HCT116 (cell line): ENCODE measurements around the gene PPRC1. TPM values are rescaled to one million over a fixed set of nuclear protein-coding genes. Genes with fewer than 3 reads are reported as not detected.

Experiments used
- ATAC-seq: fragments of 200-7000 bp; cut with Tn5 transposase; 2 replicates; pipeline ENCODE4 v1.9.1; 2020; ENCODE audit warnings: mild to moderate bottlenecking, moderate library complexity
- BruUV-seq: library from RNA; stranded (reverse); fragments of 400-500 nt; replicated peaks from 2 replicates; lab custom pipeline; 2021; lab: Mats Ljungman, UMichigan
- CTCF ChIA-PET: fragments of 300-600 bp; sonication (Branson Sonifier 250); formaldehyde crosslinking; loops from one replicate; lab custom pipeline; 2021; ENCODE audit warnings: antibody characterized with exemption; lab: Charles Lee
- POLR2A ChIA-PET: fragments of 300-600, 350-600 bp; sonication (Branson Sonifier 250); formaldehyde crosslinking; loops from one replicate; lab custom pipeline; 2021; ENCODE audit warnings: antibody characterized with exemption; lab: Charles Lee
- RAD21 ChIA-PET, 2 experiments: fragments of 300-600 bp; sonication (Branson Sonifier 250); formaldehyde crosslinking; loops; one replicate each; lab custom pipeline; 2023; ENCODE audit warnings: low total read pairs in 2 of 2; ENCODE audit not compliant: uncharacterized antibody in 2 of 2, unreplicated experiment in 2 of 2, low non-redundant PET in 1 of 2; lab: Charles Lee
- DNase-seq: peaks from one replicate; pipeline ENCODE4 v3.0.0-alpha.2; 2010; ENCODE audit warnings: low read depth, low spot score
- H2AFZ ChIP-seq: fragments of 200-600 bp; shearing (Covaris generic), sonication (generic); 2 replicates; pipeline ENCODE4 v1.6.1; 2017; ENCODE audit warnings: low read depth, mixed run types, mixed read lengths, antibody characterized with exemption, low read length; ENCODE audit not compliant: poor library complexity, severe bottlenecking
- H3K27ac ChIP-seq: 2 replicates; pipeline ENCODE4 v1.5.1; 2012; ENCODE audit warnings: low read depth, low read length
- H3K27me3 ChIP-seq: fragments of 200-600 bp; sonication (generic); 2 replicates; pipeline ENCODE4 v1.6.1; 2016; ENCODE audit warnings: mixed run types, low read length, mixed read lengths; ENCODE audit not compliant: insufficient read depth
- H3K36me3 ChIP-seq, 2 experiments: fragments of 200-500 bp in 1 of 2; fragments of 200-600 bp in 1 of 2; sonication (Bioruptor generic) in 1 of 2; sonication (generic) in 1 of 2; 2 replicates each; pipeline versions ENCODE4 v1.5.1 to v1.6.1; 2014 to 2016; ENCODE audit warnings: low read length in 2 of 2, inconsistent platforms in 1 of 2, mixed read lengths in 1 of 2, mixed run types in 1 of 2; ENCODE audit not compliant: insufficient read depth in 2 of 2, control insufficient read depth in 1 of 2
- H3K4me1 ChIP-seq, 2 experiments: fragments of 200-600 bp in 1 of 2; sonication (generic) in 1 of 2; 2 replicates each; pipeline versions ENCODE4 v1.5.1 to v1.6.1; 2012 to 2017; ENCODE audit warnings: low read length in 2 of 2, inconsistent platforms in 1 of 2, mild to moderate bottlenecking in 1 of 2, mixed read lengths in 1 of 2, mixed run types in 1 of 2, moderate library complexity in 1 of 2; ENCODE audit not compliant: insufficient read depth in 2 of 2, control insufficient read depth in 1 of 2
- H3K4me2 ChIP-seq: fragments of 200-600 bp; sonication (generic); 2 replicates; pipeline ENCODE4 v1.6.1; 2017; ENCODE audit warnings: mixed run types, low read length, mixed read lengths
- H3K4me3 ChIP-seq, 2 experiments: fragments of 200-600 bp in 1 of 2; sonication (generic) in 1 of 2; replicated peaks in 1 of 2; 2 replicates each; pipeline ENCODE4 v1.5.1; 2011 to 2016; ENCODE audit warnings: low read length in 2 of 2, control low read depth in 1 of 2, low read depth in 1 of 2, mild to moderate bottlenecking in 1 of 2, mixed read lengths in 1 of 2, mixed run types in 1 of 2
- H3K79me2 ChIP-seq: fragments of 200-600 bp; sonication (generic); 2 replicates; pipeline ENCODE4 v1.6.1; 2017; ENCODE audit warnings: mild to moderate bottlenecking, mixed run types, low read length, moderate library complexity, mixed read lengths; ENCODE audit not compliant: insufficient read depth
- H3K9ac ChIP-seq: fragments of 200-600 bp; sonication (generic); 2 replicates; pipeline ENCODE4 v1.6.1; 2016; ENCODE audit warnings: low read length, mixed read lengths
- H3K9me2 ChIP-seq: fragments of 200-600 bp; sonication (generic), shearing (Covaris generic); 2 replicates; pipeline ENCODE4 v1.6.1; 2017; ENCODE audit warnings: mixed run types, mild to moderate bottlenecking, moderate library complexity; ENCODE audit not compliant: insufficient read depth
- H3K9me3 ChIP-seq, 2 experiments: fragments of 200-500 bp in 1 of 2; fragments of 200-600 bp in 1 of 2; sonication (Bioruptor generic) in 1 of 2; sonication (generic) in 1 of 2; 2 replicates each; pipeline ENCODE4 v1.6.1; 2014 to 2017; ENCODE audit warnings: low read length in 2 of 2, mixed read lengths in 2 of 2, inconsistent platforms in 1 of 2, low read depth in 1 of 2, mild to moderate bottlenecking in 1 of 2, mixed run types in 1 of 2, moderate library complexity in 1 of 2; ENCODE audit not compliant: control insufficient read depth in 1 of 2, insufficient read depth in 1 of 2
- H4K20me1 ChIP-seq: fragments of 200-600 bp; sonication (generic), shearing (Covaris generic); 2 replicates; pipeline ENCODE4 v1.6.1; 2017; ENCODE audit warnings: mixed run types, mild to moderate bottlenecking, moderate library complexity; ENCODE audit not compliant: insufficient read depth
- ATF3 ChIP-seq: IDR thresholded peaks from 2 replicates; pipeline ENCODE4 v1.6.1; 2012
- CBX3 ChIP-seq: IDR thresholded peaks from 2 replicates; pipeline ENCODE4 v1.6.1; 2012; ENCODE audit warnings: low read depth
- CEBPB ChIP-seq: IDR thresholded peaks from 2 replicates; pipeline ENCODE4 v1.6.1; 2012; ENCODE audit warnings: low read depth
- CTCF ChIP-seq, 3 experiments: fragments of 200-600 bp in 1 of 3; sonication (generic) in 1 of 3; IDR thresholded peaks in 2 of 3; conservative IDR thresholded peaks in 1 of 3; 2 replicates each; pipeline ENCODE4 v1.5.1; 2012 to 2017; ENCODE audit warnings: low read depth in 2 of 3, low read length in 2 of 3, antibody characterized with exemption in 1 of 3, borderline replicate concordance in 1 of 3, control low read depth in 1 of 3, mild to moderate bottlenecking in 1 of 3, mixed read lengths in 1 of 3, mixed run types in 1 of 3, moderate library complexity in 1 of 3; ENCODE audit not compliant: insufficient read depth in 1 of 3
- EGR1 ChIP-seq: IDR thresholded peaks from 2 replicates; pipeline ENCODE4 v1.6.1; 2012; ENCODE audit warnings: low read depth
- ELF1 ChIP-seq: IDR thresholded peaks from 2 replicates; pipeline ENCODE4 v1.6.1; 2012; ENCODE audit warnings: low read depth, borderline replicate concordance
- EZH2 ChIP-seq: fragments of 200-600 bp; sonication (generic); IDR thresholded peaks from 2 replicates; pipeline ENCODE4 v1.6.1; 2017; ENCODE audit warnings: antibody characterized with exemption, mixed run types
- EZH2phosphoT487 ChIP-seq: fragments of 200-600 bp; IDR thresholded peaks from 2 replicates; pipeline ENCODE4 v1.6.1; 2018; ENCODE audit warnings: antibody characterized with exemption, borderline replicate concordance
- FOSL1 ChIP-seq: IDR thresholded peaks from 2 replicates; pipeline ENCODE4 v1.6.1; 2012; ENCODE audit warnings: low read depth
- JUND ChIP-seq: IDR thresholded peaks from 2 replicates; pipeline ENCODE4 v1.6.1; 2012
- MAX ChIP-seq: IDR thresholded peaks from 2 replicates; pipeline ENCODE4 v1.6.1; 2012
- POLR2AphosphoS5 ChIP-seq: IDR thresholded peaks from 2 replicates; pipeline ENCODE4 v1.6.1; 2011; ENCODE audit warnings: mild to moderate bottlenecking, low read depth, low read length, moderate library complexity
- REST ChIP-seq: IDR thresholded peaks from 2 replicates; pipeline ENCODE4 v1.6.1; 2012; ENCODE audit warnings: low read depth
- SIN3A ChIP-seq: IDR thresholded peaks from 2 replicates; pipeline ENCODE4 v1.6.1; 2012; ENCODE audit warnings: low read depth
- SP1 ChIP-seq: IDR thresholded peaks from 2 replicates; pipeline ENCODE4 v1.6.1; 2012; ENCODE audit warnings: low read depth
- TCF7L2 ChIP-seq: IDR thresholded peaks from 2 replicates; pipeline ENCODE4 v1.7.0; 2011; ENCODE audit warnings: borderline replicate concordance, inconsistent platforms; ENCODE audit not compliant: insufficient read depth, insufficient read length; ENCODE audit errors: extremely low read depth
- ZBTB33 ChIP-seq: IDR thresholded peaks from 2 replicates; pipeline ENCODE4 v1.6.1; 2011; ENCODE audit warnings: mild to moderate bottlenecking, low read length, moderate library complexity; ENCODE audit not compliant: insufficient replicate concordance; ENCODE audit errors: extremely low read depth
- ZFX ChIP-seq: fragments of 450-650 bp; IDR thresholded peaks from 2 replicates; pipeline ENCODE4 v1.6.1; 2017
- ZNF274 ChIP-seq: fragments of 200-500 bp; sonication (Bioruptor generic); IDR thresholded peaks from 2 replicates; pipeline ENCODE4 v1.6.1; 2014; ENCODE audit warnings: mild to moderate bottlenecking, low read depth, low read length, inconsistent platforms
- intact Hi-C: fragments of 100-400 bp; cut with micrococcal nuclease; formaldehyde crosslinking; loops from 2 replicates; pipeline ENCODE4 v1.10.0; 2022
- total RNA-seq: library from RNA; stranded (reverse); gene quantifications from one replicate; pipeline ENCODE4 v1.2.1, GENCODE V29; 2021; ENCODE audit not compliant: unreplicated experiment

PPRC1 gene
- total RNA-seq, 1 experiment from 2014 or later = 93.0 TPM

GRCh38 chr10:102154466-102155116 is 21.8 kb downstream of the PPRC1 start:
- RAD21 ChIA-PET = no interaction called here
- ATAC-seq (no peak), DNase-seq (no peak)
- Histone ChIP-seq H3K27ac (no peak overlapping the region), H3K4me3 (no peak overlapping the region), H3K9ac (no peak overlapping the region), H3K79me2 (peaks cover 81% of the 10 kb centered on the region), H3K9me3 (no peaks in the 10 kb centered on the region), H3K36me3 (peaks cover 43 to 62% of the 10 kb centered on the region in 2 experiments), H3K4me1 (peaks cover 27 to 30% of the 10 kb centered on the region in 2 experiments), H4K20me1 (peaks cover 24% of the 10 kb centered on the region; the same call in 1 of the 2 replicates), H2AFZ (no peak overlapping the region), H3K4me2 (no peak overlapping the region; the same call in 1 of the 2 replicates), H3K9me2 (no peaks in the 10 kb centered on the region), H3K27me3 (no peaks in the 10 kb centered on the region)
- no peak for TF ChIP-seq CBX3
- TF ChIP-seq CEBPB = no peak
- TF ChIP-seq ZBTB33 = no peak
- no peak for TF ChIP-seq EZH2
- TF ChIP-seq SIN3A = no peak
- no peak for TF ChIP-seq FOSL1
- TF ChIP-seq JUND = no peak
- TF ChIP-seq EGR1 = no peak
- no peak for TF ChIP-seq REST
- TF ChIP-seq EZH2phosphoT487 = no peak
- no peak for TF ChIP-seq ZFX
- TF ChIP-seq ZNF274 = no peak
- TF ChIP-seq CTCF (IDR thresholded peaks at IDR 0.05 in 2 of 3, conservative IDR thresholded peaks at IDR 0.05 in 1 of 3; ENCODE audit: borderline replicate concordance in 1 of 3, insufficient read depth in 1 of 3, low read depth in 2 of 3, low read length in 2 of 3) = no peak
- no peak for TF ChIP-seq SP1
- TF ChIP-seq POLR2AphosphoS5 = no peak
- no peak for TF ChIP-seq MAX
- no peak for TF ChIP-seq TCF7L2
- TF ChIP-seq ATF3 = no peak
- no peak for TF ChIP-seq ELF1
- CTCF ChIA-PET = interaction anchor here (0.8 kb wide), 1 partner anchor 15 kb away, joined by 4 read pairs; no protein-coding TSS in a partner anchor
- no TSS peak for BruUV-seq
- intact Hi-C loops = loop anchor here (5.0 kb wide), 1 partner anchor 348 kb away; the partner anchor contains the start of genes ACTR1A and SUFU
- POLR2A ChIA-PET = interaction anchor here (1.2 kb wide), 1 partner anchor 26 kb away, joined by 3 read pairs; no protein-coding TSS in a partner anchor
